ENCODE data around the gene PGS1.

Gene PGS1

DNA sequence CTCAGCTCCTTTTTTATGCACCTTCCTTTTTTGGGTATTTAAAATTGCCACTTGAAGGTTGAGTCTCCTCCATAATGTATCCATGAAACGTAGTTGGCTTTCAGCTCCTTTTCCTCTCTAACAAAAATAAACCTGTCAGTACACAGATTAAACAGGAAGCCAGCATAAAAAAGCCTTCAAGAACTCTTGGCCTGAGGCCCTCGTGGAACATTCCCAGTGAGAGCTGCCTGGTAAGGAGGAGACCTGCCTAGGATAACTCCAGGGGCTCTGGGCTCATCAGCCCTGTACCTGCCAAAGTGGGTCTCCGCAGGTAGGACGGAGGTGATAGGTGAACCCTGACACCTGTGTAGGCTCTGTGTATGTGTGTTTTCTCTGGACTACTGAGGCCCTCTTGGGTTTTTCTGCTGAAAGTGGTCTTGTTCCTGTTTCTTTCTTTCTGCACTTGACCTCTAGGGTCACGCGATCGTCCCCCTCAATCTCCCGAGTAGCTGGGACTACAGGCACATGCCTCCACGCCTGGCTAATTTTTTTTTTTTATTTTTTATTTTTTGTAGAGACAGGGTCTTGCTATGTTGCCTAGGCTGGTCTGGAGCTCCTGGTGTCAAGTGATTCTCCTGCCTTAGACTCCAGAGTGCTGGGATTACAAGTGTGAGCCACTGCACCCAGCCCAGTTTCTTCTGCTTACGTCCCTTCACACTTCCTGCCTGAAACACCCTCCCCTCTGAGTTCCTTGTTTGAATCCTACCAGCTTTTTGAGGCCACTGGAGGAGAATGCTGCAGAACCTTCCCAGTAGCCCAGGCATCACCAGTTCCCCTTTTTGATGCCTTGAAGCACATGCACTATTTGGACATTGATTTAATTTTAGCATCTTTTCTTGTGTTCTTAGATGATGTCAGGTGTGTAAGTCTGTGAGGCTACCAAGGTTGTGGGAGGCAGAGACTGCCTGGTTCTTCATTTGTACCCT, 9.8 kb downstream of the PGS1 start:
- peak; percentile 34 for DNase-seq (ENCODE audit: low read depth)

- peak; percentile 99 for DNase-seq (ENCODE audit: low read depth)
These were observed 12.0 kb downstream of the PGS1 start for GRCh38 chr17:78390241-78391050.

- no peak for DNase-seq (ENCODE audit: low read depth)
These were observed 12.6 kb downstream of the PGS1 start for GRCh38 chr17:78391051-78391431.

DNA sequence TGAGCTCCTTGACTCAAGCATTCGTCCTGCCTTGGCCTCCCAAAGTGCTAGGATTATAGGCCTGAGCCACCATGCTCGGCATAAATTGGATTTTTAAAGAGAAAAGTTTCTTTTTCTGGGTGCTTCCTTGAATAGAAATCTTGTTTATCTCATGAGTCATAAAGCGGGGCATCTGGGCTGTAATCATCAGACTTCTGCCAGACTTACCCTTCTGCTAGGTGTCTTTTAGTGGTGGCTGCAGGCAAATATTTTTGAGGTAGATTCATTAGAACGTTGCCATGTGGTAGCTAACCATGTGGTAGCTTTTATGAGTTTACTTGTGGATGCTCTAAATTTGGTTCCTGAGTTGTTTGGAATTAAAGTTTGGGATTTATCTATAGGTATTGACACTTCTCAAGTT, 13.4 kb downstream of the PGS1 start:
- DNase-seq (ENCODE audit: low read depth), result peak; percentile 93

- no peak for DNase-seq (ENCODE audit: low read depth)
These were observed 13.8 kb downstream of the PGS1 start for GRCh38 chr17:78392295-78392694.

DNA sequence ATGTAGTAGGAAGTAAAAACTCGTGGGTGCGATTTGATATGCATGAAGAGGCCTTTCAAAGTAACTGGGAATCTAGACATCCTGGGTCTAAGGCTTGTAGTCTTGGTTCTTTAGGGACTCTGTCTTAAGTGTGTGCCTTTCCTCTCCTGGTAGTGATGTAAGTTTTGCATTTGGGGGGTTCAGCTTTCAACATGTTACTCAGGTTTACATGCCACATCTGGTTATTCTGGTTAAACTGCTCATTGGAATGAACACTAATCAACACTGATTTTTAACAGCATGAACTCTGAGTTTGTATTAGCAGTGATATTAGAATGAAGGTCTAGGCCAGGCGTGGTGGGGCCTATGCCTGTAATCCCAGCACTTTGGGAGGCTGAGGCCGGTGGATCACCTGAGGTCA, 15.1 kb downstream of the PGS1 start:
- no peak for DNase-seq (ENCODE audit: low read depth)

- no peak for DNase-seq (ENCODE audit: low read depth)
These were observed 15.8 kb downstream of the PGS1 start for GRCh38 chr17:78394209-78394608.

- no peak for DNase-seq (ENCODE audit: low read depth)
These were observed 16.7 kb downstream of the PGS1 start for GRCh38 chr17:78395155-78395554.

DNA sequence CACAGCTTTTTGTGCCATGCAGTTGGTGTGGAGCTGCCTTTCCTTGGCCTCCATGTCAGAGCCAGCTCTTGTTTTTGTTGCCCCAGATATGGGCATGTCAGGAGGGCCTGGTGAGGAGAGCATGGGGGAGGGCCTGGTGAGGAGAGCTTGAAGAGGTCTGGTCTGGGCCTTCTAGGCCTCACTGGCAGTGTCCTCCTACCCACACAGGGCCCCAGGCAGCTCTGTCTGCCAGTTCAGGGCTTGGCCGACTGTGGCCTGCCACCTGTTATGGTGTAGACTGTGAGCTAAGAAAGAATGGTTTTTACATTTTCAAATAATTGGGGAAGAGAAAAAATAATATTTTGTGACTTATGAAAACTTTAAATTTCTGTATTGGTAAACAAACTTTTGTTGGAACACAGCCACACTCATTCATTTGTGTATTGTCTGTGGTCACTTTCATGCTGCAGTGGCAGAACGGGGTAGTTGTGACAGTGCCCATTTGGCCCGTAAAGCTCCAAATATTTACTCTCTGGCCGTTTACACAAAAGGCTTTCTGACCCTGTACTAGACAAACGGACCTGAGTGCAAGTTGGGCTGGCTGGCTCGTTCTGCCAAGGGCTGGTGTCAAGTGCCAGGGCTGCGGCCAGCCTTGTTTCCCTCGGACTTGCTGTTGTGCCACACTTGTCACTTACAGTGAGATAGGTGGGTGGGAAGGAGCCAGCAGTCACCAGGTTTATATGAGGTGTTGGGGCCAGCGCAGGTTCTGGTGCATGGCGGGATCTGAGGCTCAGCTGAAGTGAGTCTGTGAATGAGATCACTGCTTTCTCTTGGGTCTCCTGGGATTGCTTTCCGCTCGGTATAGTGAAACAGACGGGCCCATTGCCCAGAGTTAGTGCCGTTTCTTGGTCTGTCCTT, 18.2 kb downstream of the PGS1 start:
- no peak for DNase-seq (ENCODE audit: low read depth)

GRCh38 chr17:78397681-78398101, 19.2 kb downstream of the PGS1 start:
- no peak for DNase-seq (ENCODE audit: low read depth)

DNA sequence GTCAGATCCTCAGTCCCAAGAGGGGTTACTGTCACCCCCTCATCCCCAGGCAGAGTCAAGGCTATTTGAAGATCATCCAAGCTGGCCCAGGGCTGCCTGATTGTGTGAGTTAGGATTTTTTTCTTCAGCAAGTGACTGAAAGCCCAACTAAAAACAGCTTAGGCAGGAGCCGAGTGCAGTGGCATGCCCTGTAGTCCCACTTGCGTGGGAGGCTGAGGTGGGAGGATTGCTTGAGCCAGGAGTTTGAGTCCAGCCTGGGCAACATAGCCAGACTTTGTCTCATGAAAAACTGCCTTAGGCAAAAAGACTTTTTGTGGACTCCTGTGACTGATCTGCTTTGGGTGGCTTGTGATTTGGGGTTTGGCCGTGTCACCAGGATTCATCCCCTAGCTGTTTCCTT, 19.9 kb downstream of the PGS1 start:
- DNase-seq (ENCODE audit: low read depth), result no peak

DNA sequence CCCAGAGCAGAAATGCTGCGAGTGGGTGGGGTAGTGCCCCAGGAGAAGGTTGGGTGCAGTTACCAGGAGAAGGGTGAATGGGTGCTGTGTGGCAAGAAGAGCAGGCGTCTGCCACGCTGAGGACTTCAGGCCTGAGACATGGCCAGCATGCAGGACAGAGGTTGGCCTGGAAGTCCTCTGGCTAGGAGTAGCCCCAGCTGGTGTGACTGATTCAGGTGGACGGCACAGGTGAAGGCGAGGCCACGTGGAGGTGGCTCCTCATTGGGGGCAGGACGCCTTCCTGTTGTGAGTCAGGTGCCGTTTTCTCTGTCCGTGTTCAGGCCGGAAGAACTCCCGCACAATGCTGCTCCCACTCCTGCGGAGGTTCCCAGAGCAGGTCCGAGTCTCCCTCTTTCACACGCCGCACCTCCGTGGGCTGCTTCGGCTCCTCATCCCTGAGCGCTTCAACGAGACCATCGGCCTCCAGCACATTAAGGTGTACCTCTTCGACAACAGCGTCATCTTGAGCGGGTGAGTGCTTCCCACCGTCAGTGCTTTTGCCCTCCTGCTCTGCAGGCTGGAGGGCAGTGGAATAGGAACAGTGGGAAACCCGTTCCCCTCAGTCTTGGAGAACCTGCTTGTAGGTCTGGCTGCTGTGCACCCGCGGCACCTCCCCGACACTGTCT, 20.7 kb downstream of the PGS1 start:
- DNase-seq (ENCODE audit: low read depth), result no peak

DNA sequence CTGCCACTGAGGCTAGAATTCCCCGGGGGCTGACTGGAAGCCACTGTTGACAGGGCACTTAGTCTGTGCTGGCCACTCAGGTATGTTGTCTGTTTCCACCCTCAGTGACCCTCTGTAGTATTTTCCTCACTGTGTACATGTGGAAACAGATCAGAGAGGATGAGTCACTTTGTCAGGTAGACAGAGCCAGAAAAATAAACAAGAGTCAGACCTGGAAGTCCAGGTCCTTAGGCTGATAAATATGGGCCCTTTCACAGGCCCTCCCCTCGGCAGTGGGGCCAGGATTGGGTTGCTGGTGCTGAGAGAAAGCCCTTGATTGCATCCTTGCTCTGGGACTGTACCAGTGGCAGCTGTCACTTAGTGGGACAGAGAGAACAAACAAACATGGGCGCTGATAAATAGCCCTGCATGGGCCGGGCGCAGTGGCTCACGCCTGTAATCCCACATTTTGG, 21.3 kb downstream of the PGS1 start:
- no peak for DNase-seq (ENCODE audit: low read depth)

DNA sequence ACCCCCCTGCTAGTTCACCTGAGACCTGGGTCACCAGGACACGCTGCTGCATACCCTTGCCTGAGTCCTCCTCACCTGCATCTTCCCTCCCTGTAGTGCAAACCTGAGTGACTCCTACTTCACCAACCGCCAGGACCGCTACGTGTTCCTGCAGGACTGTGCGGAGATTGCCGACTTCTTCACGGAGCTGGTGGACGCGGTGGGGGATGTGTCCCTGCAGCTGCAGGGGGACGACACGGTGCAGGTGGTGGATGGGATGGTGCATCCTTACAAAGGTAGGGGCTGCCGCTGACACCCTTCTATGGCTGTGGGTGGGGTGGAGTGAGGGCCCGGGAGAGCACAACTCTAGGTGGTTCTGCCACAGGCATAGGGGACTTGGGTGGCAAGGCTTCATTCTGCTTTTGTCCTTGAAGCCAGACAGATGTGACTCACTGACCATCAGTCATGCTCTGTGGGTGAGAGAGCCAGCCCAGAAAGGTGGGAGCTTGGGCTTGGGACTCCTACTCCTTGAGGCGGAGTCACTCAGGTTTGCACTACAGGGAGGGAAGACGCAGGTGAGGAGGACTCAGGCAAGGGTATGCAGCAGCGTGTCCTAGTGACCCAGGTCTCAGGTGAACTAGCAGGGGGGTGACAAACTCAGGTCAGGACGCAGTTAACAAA, 22.3 kb downstream of the PGS1 start:
- peak; percentile 61 for DNase-seq (ENCODE audit: low read depth)

- DNase-seq (ENCODE audit: low read depth), result peak; percentile 36
These were observed 22.8 kb downstream of the PGS1 start for GRCh38 chr17:78401246-78401645.

- DNase-seq (ENCODE audit: low read depth), result no peak
These were observed 23.4 kb downstream of the PGS1 start for GRCh38 chr17:78401891-78402290.

DNA sequence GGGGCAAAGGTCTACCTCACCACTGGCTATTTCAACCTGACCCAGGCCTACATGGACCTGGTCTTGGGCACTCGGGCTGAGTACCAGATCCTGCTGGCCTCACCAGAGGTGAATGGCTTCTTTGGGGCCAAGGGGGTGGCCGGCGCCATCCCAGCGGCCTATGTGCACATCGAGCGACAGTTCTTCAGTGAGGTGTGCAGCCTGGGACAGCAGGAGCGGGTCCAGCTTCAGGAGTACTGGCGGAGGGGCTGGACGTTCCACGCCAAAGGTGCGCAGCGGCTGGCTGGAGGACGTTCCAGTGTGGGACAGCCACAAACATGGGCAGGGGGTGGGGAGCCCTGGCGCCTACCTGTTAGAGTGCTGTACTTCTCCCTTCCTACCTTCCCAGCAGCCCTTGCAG, 25.4 kb downstream of the PGS1 start:
- no peak for DNase-seq (ENCODE audit: low read depth)

GRCh38 chr17:78406396-78406795, 27.9 kb downstream of the PGS1 start:
- no peak for DNase-seq (ENCODE audit: low read depth)

- no peak for DNase-seq (ENCODE audit: low read depth)
These were observed 28.5 kb downstream of the PGS1 start for GRCh38 chr17:78406920-78407319.

- DNase-seq (ENCODE audit: low read depth), result no peak
These were observed 29.0 kb downstream of the PGS1 start for GRCh38 chr17:78407387-78408000.

Data from ELR (cell line).